Parathyroid adenoma (tissue), 2 donors: ENCODE data around the gene VOPP1.

ENCODE experiments used
- H2AFZ ChIP-seq: fragments of 300-600 bp; sonication (generic); one replicate; pipeline ENCODE4 v1.7.0; 2017; ENCODE audit warnings: antibody characterized with exemption, mild to moderate bottlenecking
- H3K27ac ChIP-seq: fragments of 300-600 bp; sonication (generic); one replicate; pipeline ENCODE4 v1.7.0; 2017
- H3K27me3 ChIP-seq: fragments of 300-600 bp; sonication (generic); one replicate; pipeline ENCODE4 v1.7.0; 2017; ENCODE audit warnings: low read length; ENCODE audit not compliant: control insufficient read depth, insufficient read depth
- H3K36me3 ChIP-seq: fragments of 300-600 bp; sonication (generic); one replicate; pipeline ENCODE4 v1.7.0; 2017; ENCODE audit warnings: low read length; ENCODE audit not compliant: control insufficient read depth, insufficient read depth
- H3K4me1 ChIP-seq: fragments of 300-600 bp; sonication (generic); one replicate; pipeline ENCODE4 v1.7.0; 2017; ENCODE audit warnings: control low read depth
- H3K4me2 ChIP-seq: fragments of 300-600 bp; sonication (generic); one replicate; pipeline ENCODE4 v1.7.0; 2017; ENCODE audit warnings: low read length
- H3K4me3 ChIP-seq: fragments of 300-600 bp; sonication (generic); one replicate; pipeline ENCODE4 v1.7.0; 2017; ENCODE audit warnings: low read depth, low read length
- H3K79me2 ChIP-seq: fragments of 300-600 bp; sonication (generic); one replicate; pipeline ENCODE4 v1.7.0; 2017; ENCODE audit warnings: control low read depth
- H3K9ac ChIP-seq: fragments of 300-600 bp; sonication (generic); one replicate; pipeline ENCODE4 v1.7.0; 2017; ENCODE audit warnings: mild to moderate bottlenecking
- H3K9me3 ChIP-seq: fragments of 300-600 bp; sonication (generic); one replicate; pipeline ENCODE4 v1.7.0; 2017; ENCODE audit warnings: low read length; ENCODE audit not compliant: control insufficient read depth
- TF ChIP-seq, protein P1 (sequence below): fragments of 300-600 bp; sonication (generic); IDR thresholded peaks from one replicate; pipeline ENCODE4 v1.7.0; 2017; ENCODE audit warnings: antibody characterized with exemption, mild to moderate bottlenecking
- donor health status: primary hyperparathyroidism.

The VOPP1 gene

DNA sequence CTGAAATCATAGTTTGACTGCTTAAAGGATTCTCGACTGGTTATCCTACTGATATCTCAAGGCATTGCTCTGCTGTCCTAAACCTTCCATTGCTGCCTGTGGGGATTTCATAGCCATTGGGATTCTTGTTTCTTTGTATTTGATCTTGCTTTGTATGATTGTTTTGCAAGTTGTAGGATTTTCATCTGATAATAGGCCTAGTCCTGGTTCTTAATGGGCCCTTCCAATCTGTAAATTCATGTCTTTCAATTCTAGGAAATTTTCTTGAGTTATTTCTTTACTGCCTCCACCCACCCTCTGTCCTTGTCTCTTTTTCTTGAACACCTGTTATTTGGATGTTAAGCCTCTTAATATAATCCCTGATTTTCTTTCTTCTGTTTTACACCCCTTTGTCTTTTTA, 134.9 kb downstream of the VOPP1 start:
- H3K79me2 ChIP-seq = no peaks in the 10 kb centered on the region
- H3K27me3 ChIP-seq = no peaks in the 10 kb centered on the region
- TF ChIP-seq, protein P1, sequence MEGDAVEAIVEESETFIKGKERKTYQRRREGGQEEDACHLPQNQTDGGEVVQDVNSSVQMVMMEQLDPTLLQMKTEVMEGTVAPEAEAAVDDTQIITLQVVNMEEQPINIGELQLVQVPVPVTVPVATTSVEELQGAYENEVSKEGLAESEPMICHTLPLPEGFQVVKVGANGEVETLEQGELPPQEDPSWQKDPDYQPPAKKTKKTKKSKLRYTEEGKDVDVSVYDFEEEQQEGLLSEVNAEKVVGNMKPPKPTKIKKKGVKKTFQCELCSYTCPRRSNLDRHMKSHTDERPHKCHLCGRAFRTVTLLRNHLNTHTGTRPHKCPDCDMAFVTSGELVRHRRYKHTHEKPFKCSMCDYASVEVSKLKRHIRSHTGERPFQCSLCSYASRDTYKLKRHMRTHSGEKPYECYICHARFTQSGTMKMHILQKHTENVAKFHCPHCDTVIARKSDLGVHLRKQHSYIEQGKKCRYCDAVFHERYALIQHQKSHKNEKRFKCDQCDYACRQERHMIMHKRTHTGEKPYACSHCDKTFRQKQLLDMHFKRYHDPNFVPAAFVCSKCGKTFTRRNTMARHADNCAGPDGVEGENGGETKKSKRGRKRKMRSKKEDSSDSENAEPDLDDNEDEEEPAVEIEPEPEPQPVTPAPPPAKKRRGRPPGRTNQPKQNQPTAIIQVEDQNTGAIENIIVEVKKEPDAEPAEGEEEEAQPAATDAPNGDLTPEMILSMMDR = no peak
- H3K9ac ChIP-seq = no peak overlapping the region
- H3K4me1 ChIP-seq = no peaks in the 10 kb centered on the region
- H3K4me3 ChIP-seq = no peak overlapping the region
- no peaks in the 10 kb centered on the region for H3K9me3 ChIP-seq
- no peaks in the 10 kb centered on the region for H3K36me3 ChIP-seq
- H3K27ac ChIP-seq = no peak overlapping the region
- H2AFZ ChIP-seq = no peak overlapping the region
- no peak overlapping the region for H3K4me2 ChIP-seq

DNA sequence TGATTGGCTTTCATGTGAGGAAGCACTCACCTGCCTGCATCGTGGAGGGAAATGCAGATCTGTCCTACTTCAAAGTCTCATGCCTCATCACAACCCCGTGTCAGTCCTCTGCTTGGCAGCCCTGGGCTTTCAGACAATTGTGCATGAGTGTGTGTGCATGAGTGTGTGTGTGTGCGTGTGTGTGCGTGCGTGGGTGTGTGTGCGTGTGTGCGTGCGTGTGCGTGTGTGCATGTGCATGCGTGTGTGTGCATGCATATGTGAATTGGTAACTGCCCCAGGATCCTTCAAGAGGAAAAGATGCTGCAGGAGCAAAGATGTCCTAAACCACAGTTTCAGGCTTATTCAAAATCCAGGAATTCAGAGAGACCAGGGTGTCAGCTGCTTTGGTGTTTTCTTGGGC, 135.8 kb downstream of the VOPP1 start:
- H3K4me3 ChIP-seq = no peak overlapping the region
- H3K9me3 ChIP-seq = no peaks in the 10 kb centered on the region
- no peaks in the 10 kb centered on the region for H3K79me2 ChIP-seq
- H3K27me3 ChIP-seq = no peaks in the 10 kb centered on the region
- no peaks in the 10 kb centered on the region for H3K4me1 ChIP-seq
- no peak overlapping the region for H3K4me2 ChIP-seq
- H3K27ac ChIP-seq = no peak overlapping the region
- H2AFZ ChIP-seq = no peak overlapping the region
- no peaks in the 10 kb centered on the region for H3K36me3 ChIP-seq
- TF ChIP-seq, protein P1 = no peak
- no peak overlapping the region for H3K9ac ChIP-seq

DNA sequence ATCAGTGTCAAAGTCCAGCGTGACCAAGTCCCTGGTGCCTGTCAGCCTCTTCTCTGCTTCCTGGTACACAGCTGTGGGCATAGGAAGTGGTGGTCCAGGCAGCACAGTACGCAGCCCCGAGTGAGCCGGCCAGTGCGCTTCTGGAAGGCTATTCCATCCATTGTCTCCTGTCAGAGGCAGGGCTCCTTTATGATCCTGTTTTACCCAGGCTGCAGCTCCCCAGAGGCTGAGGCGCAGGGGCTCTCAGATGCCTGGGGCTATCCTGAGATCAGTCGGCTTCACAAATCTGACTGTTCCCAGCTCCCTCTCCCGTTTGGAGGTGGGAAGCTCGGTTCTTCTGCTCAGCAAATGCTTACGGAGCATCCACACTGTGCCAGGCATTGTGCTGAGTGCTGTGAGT, 136.8 kb downstream of the VOPP1 start:
- H3K9ac ChIP-seq = no peak overlapping the region
- H3K9me3 ChIP-seq = no peaks in the 10 kb centered on the region
- H3K36me3 ChIP-seq = no peaks in the 10 kb centered on the region
- no peaks in the 10 kb centered on the region for H3K27me3 ChIP-seq
- no peak overlapping the region for H3K4me3 ChIP-seq
- H3K4me2 ChIP-seq = no peak overlapping the region
- H3K79me2 ChIP-seq = no peaks in the 10 kb centered on the region
- no peak overlapping the region for H2AFZ ChIP-seq
- TF ChIP-seq, protein P1 = no peak
- H3K4me1 ChIP-seq = no peaks in the 10 kb centered on the region
- no peak overlapping the region for H3K27ac ChIP-seq

DNA sequence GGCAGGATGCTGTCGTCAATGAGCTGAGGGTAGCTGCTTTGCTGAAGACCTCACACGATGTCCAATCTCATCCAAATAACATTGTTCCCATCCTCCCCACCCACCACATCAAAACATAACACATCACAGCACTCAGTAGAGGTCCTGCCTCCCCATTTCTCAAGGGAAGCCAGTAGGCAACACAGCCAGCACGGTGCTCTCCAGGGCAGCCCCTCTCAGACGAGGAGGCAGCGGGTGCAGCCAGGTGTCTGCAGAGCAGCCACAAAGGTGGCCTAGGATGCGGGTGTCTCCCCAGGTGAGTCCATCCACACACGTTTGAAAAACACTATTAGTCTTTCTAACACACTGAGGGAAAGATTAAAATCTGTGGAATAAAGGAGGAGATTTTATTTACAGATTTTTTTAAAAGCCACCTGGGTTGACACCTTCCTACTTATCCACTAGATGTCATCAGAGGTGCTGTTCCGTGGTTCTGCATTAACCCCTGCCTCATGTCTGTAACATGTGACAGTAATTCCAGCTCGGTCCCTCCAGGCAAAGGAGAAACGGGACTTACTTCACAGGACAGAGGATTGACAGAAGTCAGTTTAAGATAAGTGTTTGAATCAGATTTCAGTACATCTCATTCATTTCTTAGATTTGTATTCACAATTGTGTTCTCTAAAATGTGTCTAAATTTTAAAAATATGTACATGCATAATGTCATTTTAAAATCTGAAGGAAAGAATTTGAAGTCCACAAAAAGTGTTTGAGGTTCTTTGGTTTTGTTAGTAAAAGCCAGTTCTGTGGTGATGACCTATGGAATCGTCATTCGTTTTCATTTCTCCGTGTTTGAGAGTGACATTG, 139.1 kb downstream of the VOPP1 start:
- TF ChIP-seq, protein P1 = peak; percentile 39
- Histone ChIP-seq H3K9me3 (no peaks in the 10 kb centered on the region), H3K4me2 (no peak overlapping the region), H3K4me3 (no peak overlapping the region), H3K9ac (no peak overlapping the region), H3K27ac (no peak overlapping the region), H3K4me1 (no peaks in the 10 kb centered on the region), H3K27me3 (no peaks in the 10 kb centered on the region), H3K36me3 (no peaks in the 10 kb centered on the region), H2AFZ (no peak overlapping the region), H3K79me2 (no peaks in the 10 kb centered on the region)

DNA sequence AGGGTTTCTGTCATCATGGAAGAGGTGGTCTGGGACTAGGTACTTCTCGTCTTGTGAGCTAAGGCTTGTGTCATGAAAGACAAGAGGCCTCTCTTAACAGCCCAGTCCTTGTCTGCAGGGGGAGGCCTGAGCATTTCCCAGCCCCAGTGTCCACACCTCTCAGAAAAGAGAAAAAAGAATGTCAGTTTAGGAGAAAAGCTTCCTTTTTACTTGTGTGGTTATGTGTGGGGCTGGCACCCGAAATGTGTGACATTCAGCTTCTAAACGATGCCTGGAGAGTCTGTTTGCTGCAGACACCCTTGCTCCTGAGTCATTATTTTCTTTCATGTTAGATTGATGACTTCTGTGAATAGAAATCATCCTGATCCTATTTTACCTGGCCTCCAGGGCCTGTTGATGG, 139.8 kb downstream of the VOPP1 start:
- H3K27ac ChIP-seq = no peak overlapping the region
- TF ChIP-seq, protein P1 = no peak
- H3K79me2 ChIP-seq = no peaks in the 10 kb centered on the region
- no peaks in the 10 kb centered on the region for H3K27me3 ChIP-seq
- no peak overlapping the region for H2AFZ ChIP-seq
- H3K9me3 ChIP-seq = no peaks in the 10 kb centered on the region
- no peak overlapping the region for H3K4me2 ChIP-seq
- H3K9ac ChIP-seq = no peak overlapping the region
- no peaks in the 10 kb centered on the region for H3K4me1 ChIP-seq
- no peak overlapping the region for H3K4me3 ChIP-seq
- no peaks in the 10 kb centered on the region for H3K36me3 ChIP-seq
